ENCODE measurements around the gene ATP13A2.

DNA sequence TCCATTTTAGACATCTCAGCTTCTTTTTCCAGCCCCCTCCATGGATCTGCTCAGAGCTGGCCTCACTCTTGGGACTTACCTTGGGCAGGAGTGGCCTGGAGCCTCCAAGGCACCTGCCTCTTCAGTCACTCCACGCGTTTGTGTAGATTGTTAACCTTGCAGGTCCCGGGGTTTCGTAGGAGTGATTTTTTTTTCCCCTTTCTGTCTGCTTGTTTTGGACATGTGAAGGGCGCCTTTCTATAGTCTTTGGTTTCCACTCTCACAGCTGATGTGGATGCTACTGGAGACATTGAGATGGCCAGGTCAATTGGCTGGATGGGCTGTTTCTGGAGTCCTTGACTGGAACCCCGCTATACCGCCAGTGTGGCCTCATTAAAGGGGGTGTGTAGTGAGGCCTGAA is 44.1 kb upstream of the ATP13A2 start:
- no peak for TF ChIP-seq POLR2A (IDR thresholded peaks at IDR 0.05)
- TF ChIP-seq, protein P1, sequence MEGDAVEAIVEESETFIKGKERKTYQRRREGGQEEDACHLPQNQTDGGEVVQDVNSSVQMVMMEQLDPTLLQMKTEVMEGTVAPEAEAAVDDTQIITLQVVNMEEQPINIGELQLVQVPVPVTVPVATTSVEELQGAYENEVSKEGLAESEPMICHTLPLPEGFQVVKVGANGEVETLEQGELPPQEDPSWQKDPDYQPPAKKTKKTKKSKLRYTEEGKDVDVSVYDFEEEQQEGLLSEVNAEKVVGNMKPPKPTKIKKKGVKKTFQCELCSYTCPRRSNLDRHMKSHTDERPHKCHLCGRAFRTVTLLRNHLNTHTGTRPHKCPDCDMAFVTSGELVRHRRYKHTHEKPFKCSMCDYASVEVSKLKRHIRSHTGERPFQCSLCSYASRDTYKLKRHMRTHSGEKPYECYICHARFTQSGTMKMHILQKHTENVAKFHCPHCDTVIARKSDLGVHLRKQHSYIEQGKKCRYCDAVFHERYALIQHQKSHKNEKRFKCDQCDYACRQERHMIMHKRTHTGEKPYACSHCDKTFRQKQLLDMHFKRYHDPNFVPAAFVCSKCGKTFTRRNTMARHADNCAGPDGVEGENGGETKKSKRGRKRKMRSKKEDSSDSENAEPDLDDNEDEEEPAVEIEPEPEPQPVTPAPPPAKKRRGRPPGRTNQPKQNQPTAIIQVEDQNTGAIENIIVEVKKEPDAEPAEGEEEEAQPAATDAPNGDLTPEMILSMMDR (IDR thresholded peaks at IDR 0.05), result no peak
